Glutamatergic neuron (in vitro differentiated cells): ENCODE results near the gene LDLRAP1. TPM values are rescaled to one million over a fixed set of nuclear protein-coding genes. Genes with fewer than 3 reads are reported as not detected.

Experiments used
- DNase-seq: peaks from one replicate; pipeline ENCODE4 v3.0.0; 2022
- H3K27ac Mint-ChIP-seq: one replicate; pipeline ENCODE4 v1.8.0; 2020; ENCODE audit warnings: mild to moderate bottlenecking, mixed read lengths, inconsistent platforms; ENCODE audit not compliant: unreplicated experiment
- H3K27me3 Mint-ChIP-seq: one replicate; pipeline ENCODE4 v1.8.0; 2020; ENCODE audit warnings: mild to moderate bottlenecking, moderate library complexity, mixed read lengths, inconsistent platforms; ENCODE audit not compliant: unreplicated experiment
- H3K36me3 Mint-ChIP-seq: one replicate; pipeline ENCODE4 v1.8.0; 2020; ENCODE audit warnings: mild to moderate bottlenecking, mixed read lengths, inconsistent platforms; ENCODE audit not compliant: unreplicated experiment
- H3K4me1 Mint-ChIP-seq: one replicate; pipeline ENCODE4 v1.8.0; 2020; ENCODE audit warnings: mild to moderate bottlenecking, low read depth, mixed read lengths, inconsistent platforms; ENCODE audit not compliant: unreplicated experiment
- H3K4me3 Mint-ChIP-seq: one replicate; pipeline ENCODE4 v1.8.0; 2020; ENCODE audit warnings: mild to moderate bottlenecking, mixed read lengths, inconsistent platforms; ENCODE audit not compliant: unreplicated experiment
- H3K9me3 Mint-ChIP-seq: one replicate; pipeline ENCODE4 v1.8.0; 2020; ENCODE audit warnings: mild to moderate bottlenecking, moderate library complexity, mixed read lengths, inconsistent platforms; ENCODE audit not compliant: unreplicated experiment
- CTCF ChIP-seq: fragments of 200-600 bp; sonication (generic); IDR thresholded peaks from one replicate; pipeline ENCODE4 v1.5.0; 2021; ENCODE audit not compliant: partially characterized antibody, unreplicated experiment
- total RNA-seq: library from RNA; stranded (reverse); fragmentation: NEBNext Ultra II Directional; extraction: Animal tissue kit (Norgen Biotek cat#: 25700); gene quantifications from one replicate; pipeline ENCODE4 v1.2.1, GENCODE V29; 2021; ENCODE audit not compliant: unreplicated experiment

LDLRAP1 gene
- total RNA-seq, 1 donor from 2014 or later: 2.4 TPM

- no peak for DNase-seq
- H3K27me3 Mint-ChIP-seq: peaks cover 1% of the 10 kb centered on the region
- no peak for TF ChIP-seq CTCF
- no peaks in the 10 kb centered on the region for H3K36me3 Mint-ChIP-seq
- H3K4me3 Mint-ChIP-seq: no peak overlapping the region
- H3K27ac Mint-ChIP-seq: no peak overlapping the region
- no peaks in the 10 kb centered on the region for H3K4me1 Mint-ChIP-seq
- H3K9me3 Mint-ChIP-seq: peaks cover 5% of the 10 kb centered on the region
Measured at GRCh38 chr1:25609921-25610320, 66.5 kb downstream of the LDLRAP1 start.

- no peak for DNase-seq
- no peak overlapping the region for H3K4me3 Mint-ChIP-seq
- H3K27ac Mint-ChIP-seq: no peak overlapping the region
- TF ChIP-seq CTCF: no peak
- peaks cover 3% of the 10 kb centered on the region for H3K9me3 Mint-ChIP-seq
- H3K4me1 Mint-ChIP-seq: no peaks in the 10 kb centered on the region
- peaks cover 6% of the 10 kb centered on the region for H3K27me3 Mint-ChIP-seq
- no peaks in the 10 kb centered on the region for H3K36me3 Mint-ChIP-seq
Measured at GRCh38 chr1:25610822-25611630, 67.6 kb downstream of the LDLRAP1 start.

GRCh38 chr1:25611843-25612242 lies 68.4 kb downstream of the LDLRAP1 start:
- no peaks in the 10 kb centered on the region for H3K4me1 Mint-ChIP-seq
- no peak overlapping the region for H3K4me3 Mint-ChIP-seq
- peaks cover 6% of the 10 kb centered on the region for H3K27me3 Mint-ChIP-seq
- no peak overlapping the region for H3K27ac Mint-ChIP-seq
- TF ChIP-seq CTCF: no peak
- H3K9me3 Mint-ChIP-seq: peaks cover 3% of the 10 kb centered on the region
- H3K36me3 Mint-ChIP-seq: no peaks in the 10 kb centered on the region
- DNase-seq: no peak

GRCh38 chr1:25612421-25612820 lies 69.0 kb downstream of the LDLRAP1 start:
- Mint-ChIP-seq H3K36me3 (no peaks in the 10 kb centered on the region), H3K4me3 (no peak overlapping the region), H3K27ac (no peak overlapping the region), H3K4me1 (no peaks in the 10 kb centered on the region), H3K9me3 (peaks cover 3% of the 10 kb centered on the region), H3K27me3 (peaks cover 6% of the 10 kb centered on the region)
- no peak for DNase-seq
- TF ChIP-seq CTCF: no peak

- peaks cover 3% of the 10 kb centered on the region for H3K9me3 Mint-ChIP-seq
- no peaks in the 10 kb centered on the region for H3K4me1 Mint-ChIP-seq
- H3K27ac Mint-ChIP-seq: no peak overlapping the region
- TF ChIP-seq CTCF: no peak
- no peaks in the 10 kb centered on the region for H3K36me3 Mint-ChIP-seq
- no peak for DNase-seq
- H3K27me3 Mint-ChIP-seq: peaks cover 6% of the 10 kb centered on the region
- no peak overlapping the region for H3K4me3 Mint-ChIP-seq
Measured at GRCh38 chr1:25613091-25613490, 69.7 kb downstream of the LDLRAP1 start.
